SK-N-SH (cell line): ENCODE data around the gene PARVG. TPM values are rescaled to one million over a fixed set of nuclear protein-coding genes. Genes with fewer than 3 reads are reported as not detected.

ENCODE experiments used
- CTCF ChIA-PET: fragments of 300-600, 350-600 bp; formaldehyde crosslinking; extraction: SDS; loops from one replicate; lab custom pipeline; 2021; lab: Yijun Ruan, JAX
- POLR2A ChIA-PET: fragments of 350-600 bp; sonication (Branson Sonifier 250); formaldehyde crosslinking; extraction: SDS; loops from one replicate; lab custom pipeline; 2020; ENCODE audit warnings: antibody characterized with exemption, inconsistent platforms; lab: Yijun Ruan, JAX
- DNase-seq: peaks from one replicate; pipeline ENCODE4 v3.0.0; 2012
- H2AFZ ChIP-seq: fragments of 200-600 bp; sonication (generic); 2 replicates; pipeline ENCODE4 v1.8.1; 2016; ENCODE audit warnings: antibody characterized with exemption, mild to moderate bottlenecking, low read depth
- H3F3A ChIP-seq: fragments of 200-600 bp; sonication (generic); replicated peaks from 2 replicates; pipeline ENCODE3; 2016; ENCODE audit warnings: antibody characterized with exemption, mild to moderate bottlenecking; ENCODE audit not compliant: insufficient read depth
- H3K27ac ChIP-seq, 2 experiments: fragments of 200-500 bp in 1 of 2; fragments of 200-600 bp in 1 of 2; sonication (Bioruptor generic) in 1 of 2; sonication (generic), shearing (Covaris generic) in 1 of 2; 2 replicates each; pipeline versions ENCODE4 v1.5.1 to v1.6.1; 2014 to 2016; ENCODE audit warnings: low read depth in 2 of 2, inconsistent platforms in 1 of 2, low read length in 1 of 2, mild to moderate bottlenecking in 1 of 2, mixed read lengths in 1 of 2
- H3K27me3 ChIP-seq: fragments of 200-600 bp; sonication (generic), shearing (Covaris generic); 2 replicates; pipeline ENCODE4 v1.6.1; 2016; ENCODE audit warnings: mixed run types; ENCODE audit not compliant: insufficient read depth
- H3K36me3 ChIP-seq, 2 experiments: fragments of 200-500 bp in 1 of 2; fragments of 200-600 bp in 1 of 2; sonication (Bioruptor generic) in 1 of 2; sonication (generic) in 1 of 2; replicated peaks in 1 of 2; 2 replicates each; pipeline versions ENCODE3 to v1.5.1; 2014 to 2016; ENCODE audit warnings: low read length in 1 of 2, mild to moderate bottlenecking in 1 of 2; ENCODE audit not compliant: insufficient read depth in 2 of 2, control insufficient read depth in 1 of 2
- H3K4me1 ChIP-seq, 2 experiments: fragments of 200-500 bp in 1 of 2; fragments of 200-600 bp in 1 of 2; sonication (Bioruptor generic) in 1 of 2; sonication (generic), shearing (Covaris generic) in 1 of 2; 2 replicates each; pipeline versions ENCODE4 v1.5.1 to v1.6.1; 2014 to 2016; ENCODE audit warnings: low read depth in 1 of 2, low read length in 1 of 2, mixed run types in 1 of 2; ENCODE audit not compliant: insufficient read depth in 2 of 2, control insufficient read depth in 1 of 2
- H3K4me2 ChIP-seq: fragments of 200-600 bp; sonication (generic), shearing (Covaris generic); 2 replicates; pipeline ENCODE4 v1.6.1; 2017; ENCODE audit warnings: mixed run types
- H3K4me3 ChIP-seq, 2 experiments: fragments of 200-500 bp in 1 of 2; fragments of 200-600 bp in 1 of 2; sonication (Bioruptor generic) in 1 of 2; sonication (generic), shearing (Covaris generic) in 1 of 2; 2 replicates each; pipeline versions ENCODE4 v1.5.1 to v1.8.1; 2014 to 2016; ENCODE audit warnings: low read depth in 2 of 2, inconsistent platforms in 1 of 2, low read length in 1 of 2, mild to moderate bottlenecking in 1 of 2, mixed read lengths in 1 of 2, moderate library complexity in 1 of 2
- H3K79me2 ChIP-seq: fragments of 200-600 bp; sonication (generic); 2 replicates; pipeline ENCODE4 v1.8.1; 2017; ENCODE audit warnings: mild to moderate bottlenecking; ENCODE audit not compliant: insufficient read depth
- H3K9ac ChIP-seq: fragments of 200-600 bp; sonication (generic); 2 replicates; pipeline ENCODE4 v1.6.1; 2017; ENCODE audit warnings: mixed run types
- H3K9me2 ChIP-seq: fragments of 200-600 bp; sonication (generic); 2 replicates; pipeline ENCODE4 v1.6.1; 2017; ENCODE audit warnings: mixed run types
- H3K9me3 ChIP-seq: fragments of 200-600 bp; sonication (generic); 2 replicates; pipeline ENCODE4 v1.6.1; 2017; ENCODE audit warnings: mixed run types, mild to moderate bottlenecking, moderate library complexity
- H4K20me1 ChIP-seq: fragments of 200-600 bp; sonication (generic); 2 replicates; pipeline ENCODE4 v1.6.1; 2017; ENCODE audit warnings: mild to moderate bottlenecking, mixed run types; ENCODE audit not compliant: insufficient read depth
- ELF1 ChIP-seq: IDR thresholded peaks from 2 replicates; pipeline ENCODE4 v1.4.0; 2012
- EP300 ChIP-seq, 2 experiments: IDR thresholded peaks; 2 replicates each; pipeline versions ENCODE4 v1.4.0 to v1.6.1; 2012; ENCODE audit warnings: borderline replicate concordance in 1 of 2, low read depth in 1 of 2, low read length in 1 of 2
- FOXJ3 ChIP-seq: sonication (generic); formaldehyde crosslinking; IDR thresholded peaks from 2 replicates; pipeline ENCODE4 v1.5.1; 2020; ENCODE audit warnings: mild to moderate bottlenecking, missing genetic modification reagents
- GABPA ChIP-seq: IDR thresholded peaks from 2 replicates; pipeline ENCODE4 v1.4.0; 2012; ENCODE audit warnings: low read depth, mild to moderate bottlenecking
- MEF2A ChIP-seq: IDR thresholded peaks from 2 replicates; pipeline ENCODE4 v1.4.0; 2012; ENCODE audit warnings: low read depth, borderline replicate concordance
- RXRA ChIP-seq: IDR thresholded peaks from 2 replicates; pipeline ENCODE4 v1.4.0; 2012; ENCODE audit warnings: low read depth, mild to moderate bottlenecking, borderline replicate concordance
- TAF1 ChIP-seq: IDR thresholded peaks from 2 replicates; pipeline ENCODE4 v1.6.1; 2012; ENCODE audit warnings: low read depth, mild to moderate bottlenecking, low read length, moderate library complexity, borderline replicate concordance
- USF1 ChIP-seq: IDR thresholded peaks from 2 replicates; pipeline ENCODE4 v1.4.0; 2012; ENCODE audit warnings: low read depth, borderline replicate concordance
- YY1 ChIP-seq: IDR thresholded peaks from 2 replicates; pipeline ENCODE4 v1.4.0; 2012; ENCODE audit warnings: low read depth, mild to moderate bottlenecking
- WGBS: methylation state at CpG from one replicate; pipeline ENCODE4 v1.1.6; 2017; ENCODE audit warnings: low lambda C conversion rate; 5-methylcytosine and 5-hydroxymethylcytosine counted together
- polyA plus RNA-seq, 3 experiments: library from polyadenylated mRNA; depleted of rRNA; stranded (reverse); fragments of >200 nt; gene quantifications; 2 replicates each; pipeline ENCODE4 v1.2.3, GENCODE V29; 2012
- TF ChIP-seq, protein P1 (sequence below): IDR thresholded peaks from 2 replicates; pipeline ENCODE4 v1.6.1; 2012; ENCODE audit warnings: mild to moderate bottlenecking, low read depth, low read length, moderate library complexity
- TF ChIP-seq, protein P2 (sequence below): fragments of 150-350 bp; IDR thresholded peaks from 2 replicates; pipeline ENCODE4 v1.6.1; 2016; ENCODE audit warnings: mild to moderate bottlenecking, low read depth, low read length
- TF ChIP-seq, protein P3 (sequence below): fragments of 150-350 bp; IDR thresholded peaks from 2 replicates; pipeline ENCODE4 v1.6.1; 2017; ENCODE audit warnings: antibody characterized with exemption, low read length, low read depth, borderline replicate concordance

Gene PARVG
- polyA plus RNA-seq, 1 of the 3 experiments (the other 2 are of a cell fraction), result 0.05 TPM

DNA sequence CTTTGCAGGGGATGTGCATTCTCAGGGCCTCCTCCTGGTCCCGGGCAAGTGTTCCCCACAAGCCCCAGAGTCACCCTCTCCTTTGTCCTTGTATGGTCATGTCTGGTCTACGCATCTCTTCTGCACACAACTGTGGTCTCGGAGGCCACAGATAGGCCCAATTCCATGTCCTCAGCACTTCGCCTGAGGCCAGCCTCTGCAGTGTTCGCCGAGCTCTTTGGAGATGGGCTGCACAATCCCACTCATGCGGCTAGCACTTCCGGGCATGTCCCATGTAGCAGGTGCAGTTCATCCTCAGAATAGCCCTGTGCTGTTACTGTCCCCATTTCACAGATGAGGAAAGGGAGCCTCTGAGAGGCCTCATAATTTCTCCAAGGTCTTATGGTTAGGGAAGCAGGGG, 7.6 kb downstream of the PARVG start:
- Histone ChIP-seq H3K4me2 (no peak overlapping the region), H3K9me3 (no peaks in the 10 kb centered on the region), H4K20me1 (no peaks in the 10 kb centered on the region), H3K79me2 (no peaks in the 10 kb centered on the region), H3K4me3 (no peak overlapping the region), H3K27me3 (no peaks in the 10 kb centered on the region), H3K27ac (no peak overlapping the region), H2AFZ (no peak overlapping the region), H3F3A (no peaks in the 10 kb centered on the region), H3K9ac (no peak overlapping the region), H3K4me1 (no peaks in the 10 kb centered on the region; a peak in 1 of 4 replicates), H3K36me3 (no peaks in the 10 kb centered on the region), H3K9me2 (no peaks in the 10 kb centered on the region)
- POLR2A ChIA-PET, result no interaction called here
- TF ChIP-seq RXRA (no peak), FOXJ3 (no peak), ELF1 (no peak), USF1 (no peak), MEF2A (no peak), GABPA (no peak), EP300 (IDR thresholded peaks at IDR 0.05; ENCODE audit: borderline replicate concordance in 1 of 2, low read depth in 1 of 2, low read length in 1 of 2) (no peak), TAF1 (no peak), YY1 (no peak)
- TF ChIP-seq, protein P1, sequence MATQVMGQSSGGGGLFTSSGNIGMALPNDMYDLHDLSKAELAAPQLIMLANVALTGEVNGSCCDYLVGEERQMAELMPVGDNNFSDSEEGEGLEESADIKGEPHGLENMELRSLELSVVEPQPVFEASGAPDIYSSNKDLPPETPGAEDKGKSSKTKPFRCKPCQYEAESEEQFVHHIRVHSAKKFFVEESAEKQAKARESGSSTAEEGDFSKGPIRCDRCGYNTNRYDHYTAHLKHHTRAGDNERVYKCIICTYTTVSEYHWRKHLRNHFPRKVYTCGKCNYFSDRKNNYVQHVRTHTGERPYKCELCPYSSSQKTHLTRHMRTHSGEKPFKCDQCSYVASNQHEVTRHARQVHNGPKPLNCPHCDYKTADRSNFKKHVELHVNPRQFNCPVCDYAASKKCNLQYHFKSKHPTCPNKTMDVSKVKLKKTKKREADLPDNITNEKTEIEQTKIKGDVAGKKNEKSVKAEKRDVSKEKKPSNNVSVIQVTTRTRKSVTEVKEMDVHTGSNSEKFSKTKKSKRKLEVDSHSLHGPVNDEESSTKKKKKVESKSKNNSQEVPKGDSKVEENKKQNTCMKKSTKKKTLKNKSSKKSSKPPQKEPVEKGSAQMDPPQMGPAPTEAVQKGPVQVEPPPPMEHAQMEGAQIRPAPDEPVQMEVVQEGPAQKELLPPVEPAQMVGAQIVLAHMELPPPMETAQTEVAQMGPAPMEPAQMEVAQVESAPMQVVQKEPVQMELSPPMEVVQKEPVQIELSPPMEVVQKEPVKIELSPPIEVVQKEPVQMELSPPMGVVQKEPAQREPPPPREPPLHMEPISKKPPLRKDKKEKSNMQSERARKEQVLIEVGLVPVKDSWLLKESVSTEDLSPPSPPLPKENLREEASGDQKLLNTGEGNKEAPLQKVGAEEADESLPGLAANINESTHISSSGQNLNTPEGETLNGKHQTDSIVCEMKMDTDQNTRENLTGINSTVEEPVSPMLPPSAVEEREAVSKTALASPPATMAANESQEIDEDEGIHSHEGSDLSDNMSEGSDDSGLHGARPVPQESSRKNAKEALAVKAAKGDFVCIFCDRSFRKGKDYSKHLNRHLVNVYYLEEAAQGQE, result no peak
- TF ChIP-seq, protein P2, sequence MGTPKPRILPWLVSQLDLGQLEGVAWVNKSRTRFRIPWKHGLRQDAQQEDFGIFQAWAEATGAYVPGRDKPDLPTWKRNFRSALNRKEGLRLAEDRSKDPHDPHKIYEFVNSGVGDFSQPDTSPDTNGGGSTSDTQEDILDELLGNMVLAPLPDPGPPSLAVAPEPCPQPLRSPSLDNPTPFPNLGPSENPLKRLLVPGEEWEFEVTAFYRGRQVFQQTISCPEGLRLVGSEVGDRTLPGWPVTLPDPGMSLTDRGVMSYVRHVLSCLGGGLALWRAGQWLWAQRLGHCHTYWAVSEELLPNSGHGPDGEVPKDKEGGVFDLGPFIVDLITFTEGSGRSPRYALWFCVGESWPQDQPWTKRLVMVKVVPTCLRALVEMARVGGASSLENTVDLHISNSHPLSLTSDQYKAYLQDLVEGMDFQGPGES, result no peak
- TF ChIP-seq, protein P3, sequence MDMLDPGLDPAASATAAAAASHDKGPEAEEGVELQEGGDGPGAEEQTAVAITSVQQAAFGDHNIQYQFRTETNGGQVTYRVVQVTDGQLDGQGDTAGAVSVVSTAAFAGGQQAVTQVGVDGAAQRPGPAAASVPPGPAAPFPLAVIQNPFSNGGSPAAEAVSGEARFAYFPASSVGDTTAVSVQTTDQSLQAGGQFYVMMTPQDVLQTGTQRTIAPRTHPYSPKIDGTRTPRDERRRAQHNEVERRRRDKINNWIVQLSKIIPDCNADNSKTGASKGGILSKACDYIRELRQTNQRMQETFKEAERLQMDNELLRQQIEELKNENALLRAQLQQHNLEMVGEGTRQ, result no peak
- DNase-seq, result no peak
- CTCF ChIA-PET, result no interaction called here
- 51% methylated on average over 6 of the region's 8 CpGs for WGBS
